ENCODE results near the gene OR5A1.
"Not testable (repeated sequence)": the region's sequence is repeated elsewhere in the genome, so short reads cannot be mapped to it uniquely, and the experiment has no call there.

The OR5A1 gene

DNA sequence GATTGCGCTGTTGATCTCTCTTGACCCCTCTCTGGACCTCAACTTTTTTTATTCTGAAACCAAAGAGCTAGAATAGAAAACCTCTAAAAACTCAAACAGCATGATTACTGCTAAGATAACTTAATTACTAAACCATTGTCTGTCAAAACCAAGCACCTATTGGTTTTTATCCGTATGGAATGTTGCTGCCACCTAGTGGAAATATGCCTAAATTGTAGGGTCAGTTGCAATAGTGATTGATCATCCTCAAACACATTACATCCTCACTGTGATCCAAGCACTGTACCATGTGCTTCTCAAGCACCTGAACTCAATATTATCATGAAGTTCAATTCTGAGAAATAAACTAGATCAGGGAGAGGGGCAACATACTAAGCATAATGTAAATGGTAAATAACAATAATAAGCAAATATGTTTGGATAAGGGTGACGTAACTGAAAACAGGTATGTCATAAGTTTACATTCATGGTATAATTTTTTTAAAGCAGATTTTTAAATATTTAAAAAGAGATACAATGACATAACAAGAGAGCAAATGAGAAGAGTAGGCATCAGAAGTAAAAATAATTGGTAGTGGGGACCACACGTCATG lies 6.2 kb upstream of the OR5A1 start:
- TF ChIP-seq, protein P1, sequence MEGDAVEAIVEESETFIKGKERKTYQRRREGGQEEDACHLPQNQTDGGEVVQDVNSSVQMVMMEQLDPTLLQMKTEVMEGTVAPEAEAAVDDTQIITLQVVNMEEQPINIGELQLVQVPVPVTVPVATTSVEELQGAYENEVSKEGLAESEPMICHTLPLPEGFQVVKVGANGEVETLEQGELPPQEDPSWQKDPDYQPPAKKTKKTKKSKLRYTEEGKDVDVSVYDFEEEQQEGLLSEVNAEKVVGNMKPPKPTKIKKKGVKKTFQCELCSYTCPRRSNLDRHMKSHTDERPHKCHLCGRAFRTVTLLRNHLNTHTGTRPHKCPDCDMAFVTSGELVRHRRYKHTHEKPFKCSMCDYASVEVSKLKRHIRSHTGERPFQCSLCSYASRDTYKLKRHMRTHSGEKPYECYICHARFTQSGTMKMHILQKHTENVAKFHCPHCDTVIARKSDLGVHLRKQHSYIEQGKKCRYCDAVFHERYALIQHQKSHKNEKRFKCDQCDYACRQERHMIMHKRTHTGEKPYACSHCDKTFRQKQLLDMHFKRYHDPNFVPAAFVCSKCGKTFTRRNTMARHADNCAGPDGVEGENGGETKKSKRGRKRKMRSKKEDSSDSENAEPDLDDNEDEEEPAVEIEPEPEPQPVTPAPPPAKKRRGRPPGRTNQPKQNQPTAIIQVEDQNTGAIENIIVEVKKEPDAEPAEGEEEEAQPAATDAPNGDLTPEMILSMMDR (IDR thresholded peaks at IDR 0.05; ENCODE audit: low read depth, low read length): peak; percentile 73
- peak; percentile 59 to 68 for DNase-seq (ENCODE audit: low read depth in 2 of 2)
- H3K4me3 ChIP-seq (replicated peaks in 1 of 2; ENCODE audit: low read depth in 2 of 2, low read length in 2 of 2): no peak overlapping the region

DNA sequence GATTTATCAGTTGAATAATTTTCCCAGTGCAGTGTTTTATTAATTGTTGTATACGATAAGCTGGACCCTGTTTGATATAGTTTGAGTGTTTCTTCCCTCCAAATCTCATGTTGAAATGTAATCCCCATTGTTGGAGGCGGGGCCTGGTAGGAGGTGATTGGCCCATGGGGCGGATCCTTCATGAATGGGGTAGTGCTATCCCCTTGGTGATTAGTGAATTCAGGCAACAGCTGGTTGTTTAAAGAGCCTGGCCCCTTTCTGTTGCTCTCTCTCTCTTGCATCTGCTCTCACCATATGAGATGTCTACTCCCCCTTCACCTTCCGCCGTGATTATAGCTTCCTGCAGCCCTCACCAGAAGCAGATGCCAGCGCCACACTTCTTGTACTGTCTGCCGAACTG lies 1.5 kb downstream of the OR5A1 start:
- no peak overlapping the region for H3K4me3 ChIP-seq (replicated peaks in 1 of 2; ENCODE audit: low read depth in 2 of 2, low read length in 2 of 2)
- DNase-seq (ENCODE audit: low read depth in 2 of 2): no peak

DNA sequence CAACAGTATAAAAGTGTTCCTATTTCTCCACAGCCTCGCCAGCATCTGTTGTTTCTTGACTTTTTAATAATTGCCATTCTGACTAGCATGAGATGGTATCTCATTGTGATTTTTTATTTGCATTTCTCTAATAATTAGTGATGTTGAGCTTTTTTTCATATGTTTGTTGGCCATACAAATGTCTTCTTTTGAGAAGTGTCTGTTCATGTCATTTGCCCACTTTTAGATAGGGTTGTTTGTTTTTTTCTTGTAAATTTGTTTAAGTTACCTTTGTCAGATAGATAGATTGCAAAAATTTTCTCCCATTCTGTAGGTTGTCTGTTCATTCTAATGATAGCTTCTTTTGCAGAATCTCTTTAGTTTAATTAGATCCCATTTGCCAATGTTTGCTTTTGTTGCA lies 9.4 kb downstream of the OR5A1 start:
- H3K4me3 ChIP-seq (replicated peaks in 1 of 2; ENCODE audit: low read depth in 2 of 2, low read length in 2 of 2); DNase-seq (ENCODE audit: low read depth in 2 of 2): not testable (repeated sequence)

More for the DNA sequence above, 1.5 kb downstream of the OR5A1 start:
- TF ChIP-seq, protein P1 (IDR thresholded peaks at IDR 0.05; ENCODE audit: low read depth, low read length): no peak

DNA sequence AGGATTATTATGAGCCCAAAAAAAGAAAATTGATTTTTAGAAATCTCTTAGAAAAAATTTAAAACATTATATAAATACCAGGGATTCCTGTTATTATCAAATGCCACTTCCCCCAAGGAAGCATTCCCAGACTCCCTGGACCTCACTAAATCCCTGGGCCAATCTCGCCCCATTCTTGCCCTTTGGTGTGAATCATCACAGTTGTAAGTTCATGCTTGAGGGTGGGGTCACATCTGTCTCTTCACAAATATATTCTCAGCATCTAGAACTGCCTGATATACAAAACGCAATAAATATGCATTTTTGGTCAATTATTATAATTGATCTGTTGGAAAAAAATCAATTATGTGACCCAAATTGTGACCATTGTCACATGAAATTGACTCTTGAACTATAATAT lies 12.2 kb downstream of the OR5A1 start:
- no peak overlapping the region for H3K4me3 ChIP-seq (replicated peaks in 1 of 2; ENCODE audit: low read depth in 2 of 2, low read length in 2 of 2)
- TF ChIP-seq, protein P1 (IDR thresholded peaks at IDR 0.05; ENCODE audit: low read depth, low read length): no peak

DNA sequence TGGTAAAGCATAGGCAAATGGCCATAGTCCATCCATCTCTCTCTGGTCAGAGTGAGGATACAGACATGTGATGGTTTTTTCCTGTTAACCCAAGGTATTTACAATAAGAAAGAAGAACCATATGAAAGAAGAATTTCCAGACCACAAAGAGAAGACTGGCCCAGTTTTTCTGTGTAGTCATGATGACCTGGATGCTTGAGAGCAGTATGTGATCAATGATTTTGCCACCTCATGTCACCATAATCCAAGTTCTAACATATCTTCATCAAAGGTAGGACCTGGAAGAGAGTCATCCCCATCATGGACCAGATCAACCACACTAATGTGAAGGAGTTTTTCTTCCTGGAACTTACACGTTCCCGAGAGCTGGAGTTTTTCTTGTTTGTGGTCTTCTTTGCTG lies 20.4 kb downstream of the OR5A1 start, which contains the start of gene OR4D6:
TSS of gene OR4D6 (plus strand) at position 301 of the 400 bp plus-strand sequence. CDS start at position 301, 0 bp downstream.
- DNase-seq (ENCODE audit: low read depth in 2 of 2): no peak
- no peak within 1 kb of the TSS for H3K4me3 ChIP-seq (replicated peaks in 1 of 2; ENCODE audit: low read depth in 2 of 2, low read length in 2 of 2)
- TF ChIP-seq, protein P1 (IDR thresholded peaks at IDR 0.05; ENCODE audit: low read depth, low read length): no peak

More for the DNA sequence above, 12.2 kb downstream of the OR5A1 start:
- DNase-seq (ENCODE audit: low read depth in 2 of 2): no peak

DNA sequence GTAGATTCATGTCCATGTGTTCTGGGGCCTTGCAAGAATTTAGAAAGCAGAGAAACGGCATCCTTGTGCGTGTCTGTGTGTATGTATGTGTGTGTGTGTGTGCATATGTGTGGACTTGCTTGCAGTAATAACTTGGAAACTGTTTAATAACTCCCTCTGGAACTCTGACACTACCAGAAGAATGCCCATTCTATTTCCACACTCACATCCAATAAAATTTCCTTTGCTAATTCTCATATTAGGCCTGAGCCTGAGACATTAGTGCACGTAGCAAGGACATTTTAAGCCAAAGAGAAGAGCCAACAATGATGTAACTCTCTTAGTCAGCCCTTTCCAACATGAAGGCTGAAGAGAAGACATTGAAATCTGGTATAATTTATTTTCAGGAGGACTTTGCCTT lies 23.6 kb downstream of the OR5A1 start:
- no peak overlapping the region for H3K4me3 ChIP-seq (replicated peaks in 1 of 2; ENCODE audit: low read depth in 2 of 2, low read length in 2 of 2)
- TF ChIP-seq, protein P1 (IDR thresholded peaks at IDR 0.05; ENCODE audit: low read depth, low read length): no peak
- no peak for DNase-seq (ENCODE audit: low read depth in 2 of 2)

DNA sequence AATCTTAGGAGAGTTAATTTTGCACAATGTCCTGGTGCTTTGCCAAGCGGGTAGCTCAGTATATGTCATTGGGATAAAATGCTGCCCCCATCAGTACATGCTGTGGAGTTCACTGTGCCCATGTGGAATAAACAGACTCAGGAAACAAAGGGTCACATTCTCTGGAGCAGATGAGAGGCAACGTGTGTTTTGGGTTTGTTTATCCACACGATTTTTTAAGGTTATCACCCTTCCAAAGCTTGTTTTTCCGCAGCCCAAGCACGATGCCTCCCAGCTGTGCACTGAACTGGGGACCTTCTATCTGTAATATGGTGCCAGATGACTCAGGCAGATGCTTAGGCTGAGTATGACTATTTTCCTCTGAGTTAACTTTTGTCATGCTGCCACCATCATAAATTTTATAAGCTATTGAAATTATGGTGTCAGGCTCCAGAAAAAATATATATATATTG lies 26.9 kb downstream of the OR5A1 start:
- H3K4me3 ChIP-seq (replicated peaks in 1 of 2; ENCODE audit: low read depth in 2 of 2, low read length in 2 of 2): no peak overlapping the region
- TF ChIP-seq, protein P1 (IDR thresholded peaks at IDR 0.05; ENCODE audit: low read depth, low read length): no peak
- DNase-seq (ENCODE audit: low read depth in 2 of 2): peak; percentile 22 to 31

Measured in cardiac fibroblast (primary cell).